PFSK-1 (cell line): ENCODE results near the gene ACOT7.

Source experiments
- FOXP2 ChIP-seq: optimal IDR thresholded peaks from 2 replicates; pipeline ENCODE3; 2011; ENCODE audit warnings: borderline replicate concordance, control low read depth, inconsistent platforms; ENCODE audit not compliant: insufficient read depth; ENCODE audit errors: extremely low read length, extremely low read depth
- POLR2AphosphoS5 ChIP-seq: IDR thresholded peaks from 2 replicates; pipeline ENCODE4 v1.6.1; 2012; ENCODE audit warnings: low read depth, mild to moderate bottlenecking, control low read depth, low read length, moderate library complexity
- SIN3A ChIP-seq: IDR thresholded peaks from 2 replicates; pipeline ENCODE4 v1.6.1; 2012; ENCODE audit warnings: mild to moderate bottlenecking, low read length, moderate library complexity, borderline replicate concordance; ENCODE audit not compliant: insufficient read depth
- TAF1 ChIP-seq: IDR thresholded peaks from 2 replicates; pipeline ENCODE4 v1.6.1; 2012; ENCODE audit warnings: low read length, control low read depth, borderline replicate concordance; ENCODE audit not compliant: insufficient read depth
- TF ChIP-seq, protein P1 (sequence below), 2 experiments: IDR thresholded peaks; 2 replicates each; pipeline versions ENCODE4 v1.6.1 to v1.8.0; 2011 to 2012; ENCODE audit warnings: low read depth in 2 of 2, low read length in 2 of 2, control low read depth in 1 of 2, inconsistent platforms in 1 of 2, mild to moderate bottlenecking in 1 of 2, moderate library complexity in 1 of 2; ENCODE audit not compliant: insufficient read depth in 1 of 2

The ACOT7 gene

DNA sequence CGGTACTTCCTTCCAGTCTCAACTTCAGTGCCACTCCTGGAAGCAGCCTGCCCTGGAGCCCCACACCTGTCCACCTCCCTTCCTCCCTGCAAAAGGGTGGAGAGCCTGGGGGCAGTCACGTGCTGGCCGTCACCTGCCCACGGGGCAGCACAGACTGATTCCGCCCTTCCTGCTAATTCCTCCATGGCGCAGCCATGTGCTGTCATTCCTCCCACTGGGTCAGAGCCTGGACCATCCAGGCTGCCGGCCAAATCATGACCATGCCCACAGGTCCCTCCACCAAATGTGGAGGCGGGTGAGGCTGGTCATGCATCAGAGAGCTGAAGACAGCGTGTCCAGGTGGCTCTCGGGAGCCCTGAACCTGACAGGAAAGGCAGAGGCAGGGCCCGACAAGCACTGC lies 108.2 kb downstream of the ACOT7 start:
- no peak for TF ChIP-seq TAF1
- no peak for TF ChIP-seq SIN3A
- TF ChIP-seq, protein P1, sequence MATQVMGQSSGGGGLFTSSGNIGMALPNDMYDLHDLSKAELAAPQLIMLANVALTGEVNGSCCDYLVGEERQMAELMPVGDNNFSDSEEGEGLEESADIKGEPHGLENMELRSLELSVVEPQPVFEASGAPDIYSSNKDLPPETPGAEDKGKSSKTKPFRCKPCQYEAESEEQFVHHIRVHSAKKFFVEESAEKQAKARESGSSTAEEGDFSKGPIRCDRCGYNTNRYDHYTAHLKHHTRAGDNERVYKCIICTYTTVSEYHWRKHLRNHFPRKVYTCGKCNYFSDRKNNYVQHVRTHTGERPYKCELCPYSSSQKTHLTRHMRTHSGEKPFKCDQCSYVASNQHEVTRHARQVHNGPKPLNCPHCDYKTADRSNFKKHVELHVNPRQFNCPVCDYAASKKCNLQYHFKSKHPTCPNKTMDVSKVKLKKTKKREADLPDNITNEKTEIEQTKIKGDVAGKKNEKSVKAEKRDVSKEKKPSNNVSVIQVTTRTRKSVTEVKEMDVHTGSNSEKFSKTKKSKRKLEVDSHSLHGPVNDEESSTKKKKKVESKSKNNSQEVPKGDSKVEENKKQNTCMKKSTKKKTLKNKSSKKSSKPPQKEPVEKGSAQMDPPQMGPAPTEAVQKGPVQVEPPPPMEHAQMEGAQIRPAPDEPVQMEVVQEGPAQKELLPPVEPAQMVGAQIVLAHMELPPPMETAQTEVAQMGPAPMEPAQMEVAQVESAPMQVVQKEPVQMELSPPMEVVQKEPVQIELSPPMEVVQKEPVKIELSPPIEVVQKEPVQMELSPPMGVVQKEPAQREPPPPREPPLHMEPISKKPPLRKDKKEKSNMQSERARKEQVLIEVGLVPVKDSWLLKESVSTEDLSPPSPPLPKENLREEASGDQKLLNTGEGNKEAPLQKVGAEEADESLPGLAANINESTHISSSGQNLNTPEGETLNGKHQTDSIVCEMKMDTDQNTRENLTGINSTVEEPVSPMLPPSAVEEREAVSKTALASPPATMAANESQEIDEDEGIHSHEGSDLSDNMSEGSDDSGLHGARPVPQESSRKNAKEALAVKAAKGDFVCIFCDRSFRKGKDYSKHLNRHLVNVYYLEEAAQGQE (IDR thresholded peaks at IDR 0.05; ENCODE audit: insufficient read depth in 1 of 2, low read depth in 2 of 2, low read length in 2 of 2) = no peak
- no peak for TF ChIP-seq FOXP2
- TF ChIP-seq POLR2AphosphoS5 = no peak

DNA sequence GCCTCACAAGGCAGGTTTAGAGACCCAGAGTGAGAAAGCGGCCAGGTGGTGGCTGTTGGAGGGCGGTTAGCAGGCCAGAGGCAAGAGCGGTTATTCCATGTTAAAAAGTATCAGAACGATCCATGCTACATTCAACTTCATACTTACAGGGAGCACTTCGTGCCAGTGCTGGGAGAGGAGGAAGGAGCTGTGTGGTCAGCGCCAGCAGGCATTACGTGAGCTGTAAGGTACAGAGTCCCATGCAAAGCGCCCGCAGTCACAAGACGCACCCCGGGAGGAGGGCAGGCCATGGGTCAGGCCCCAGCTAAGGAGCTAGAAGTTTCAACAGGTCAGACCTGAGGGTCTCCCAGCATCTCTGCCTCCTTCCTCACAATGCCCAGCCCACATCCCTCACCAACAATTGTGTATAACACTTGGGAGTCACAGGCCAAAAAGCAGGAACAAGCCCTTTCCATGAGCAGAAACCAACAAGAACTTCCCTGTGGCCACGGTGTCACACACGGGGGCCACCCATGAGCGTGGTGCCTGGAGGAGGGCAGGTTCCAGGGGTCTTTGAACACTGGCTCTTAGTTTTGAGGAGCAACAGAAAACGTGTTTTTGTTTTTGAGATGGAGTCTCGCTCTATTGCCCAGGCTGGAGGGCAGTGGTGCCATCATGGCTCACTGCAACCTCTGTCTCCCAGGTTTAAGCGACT lies 110.8 kb downstream of the ACOT7 start:
- no peak for TF ChIP-seq FOXP2
- no peak for TF ChIP-seq TAF1
- TF ChIP-seq, protein P1 (IDR thresholded peaks at IDR 0.05; ENCODE audit: insufficient read depth in 1 of 2, low read depth in 2 of 2, low read length in 2 of 2) = no peak
- no peak for TF ChIP-seq POLR2AphosphoS5
- no peak for TF ChIP-seq SIN3A

DNA sequence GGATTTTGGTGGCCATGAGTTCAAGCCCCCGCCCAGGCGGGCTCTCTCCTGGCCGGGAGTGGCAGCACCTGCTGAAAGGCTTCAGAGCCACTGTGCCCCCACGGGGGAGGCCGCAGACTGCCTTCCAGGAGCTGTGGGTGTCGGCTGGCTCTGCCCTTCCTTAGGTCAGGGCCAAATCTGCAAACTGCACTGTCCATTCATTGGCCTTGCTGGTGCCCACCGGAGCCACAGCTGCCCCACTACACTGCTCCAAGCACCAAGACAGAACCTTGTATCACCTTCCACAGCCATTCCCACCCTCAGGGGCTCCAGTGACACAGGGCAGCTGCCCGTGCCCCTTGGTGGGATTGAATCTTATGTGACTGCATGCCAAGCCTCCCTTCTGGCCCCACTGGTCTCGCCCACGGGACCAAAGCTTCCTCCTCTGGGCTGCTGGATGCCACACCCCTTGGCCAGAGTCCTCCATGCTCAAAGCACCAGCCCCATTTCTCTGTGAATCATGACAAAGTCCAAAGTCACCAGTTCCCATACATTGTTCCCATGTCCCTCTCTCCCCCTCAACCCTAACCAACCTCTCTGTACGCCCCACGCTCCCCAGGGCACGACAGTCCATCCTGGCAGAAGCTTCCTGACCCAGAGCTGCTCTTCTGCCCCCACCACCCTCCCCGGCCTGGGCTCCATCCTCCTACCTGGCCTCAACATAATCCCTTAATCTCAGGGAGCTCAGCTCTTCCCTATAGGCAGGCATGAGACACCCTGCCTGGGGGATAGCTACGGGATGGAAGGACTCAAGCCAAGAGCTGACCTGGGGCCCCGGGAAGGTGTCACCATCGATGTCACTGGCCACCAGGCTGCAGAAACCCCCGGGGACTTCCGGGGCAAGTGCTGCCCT lies 111.8 kb downstream of the ACOT7 start:
- TF ChIP-seq POLR2AphosphoS5 (no peak), TAF1 (no peak), FOXP2 (no peak), SIN3A (no peak)
- TF ChIP-seq, protein P1 (IDR thresholded peaks at IDR 0.05; ENCODE audit: insufficient read depth in 1 of 2, low read depth in 2 of 2, low read length in 2 of 2) = no peak

DNA sequence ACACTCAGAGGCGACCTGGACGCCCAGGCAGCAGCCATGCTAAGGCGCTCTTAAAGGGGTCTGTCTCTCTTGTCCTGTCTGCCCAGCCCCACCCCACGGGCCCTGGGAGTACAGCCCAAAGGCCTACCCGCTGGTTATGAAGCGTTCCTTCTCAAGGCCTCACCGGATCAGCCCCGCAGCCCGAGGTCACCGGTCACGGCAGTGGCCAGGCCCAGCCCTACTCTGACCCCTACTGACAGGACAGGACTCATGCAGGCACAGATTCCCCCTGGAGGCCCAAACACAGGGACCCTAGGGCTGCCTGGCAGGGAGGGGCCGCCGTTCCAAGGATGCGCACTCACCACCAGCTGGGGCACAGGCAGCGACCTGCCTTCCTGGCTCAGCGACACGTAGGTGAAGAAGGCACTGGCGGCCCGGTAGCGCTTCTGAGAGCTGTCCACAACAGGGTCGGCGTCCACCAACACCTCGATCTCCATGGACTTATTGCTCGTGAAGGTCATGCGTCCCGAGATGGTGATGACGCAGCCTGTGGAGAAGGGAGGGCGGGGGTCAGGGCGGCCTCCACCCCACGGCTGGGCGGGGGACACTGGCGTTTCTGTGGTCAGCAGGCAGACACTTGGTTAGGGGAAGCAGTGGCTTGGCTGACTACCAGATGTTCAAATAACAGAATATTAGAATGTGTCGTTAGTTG lies 112.7 kb downstream of the ACOT7 start:
- TF ChIP-seq FOXP2 (no peak), TAF1 (no peak), SIN3A (no peak), POLR2AphosphoS5 (no peak)
- TF ChIP-seq, protein P1 (IDR thresholded peaks at IDR 0.05; ENCODE audit: insufficient read depth in 1 of 2, low read depth in 2 of 2, low read length in 2 of 2) = no peak
